HG03469 (cell line): ENCODE measurements around the gene CHCHD3.

Experiments
- ATAC-seq: cut with Tn5 transposase; IDR thresholded peaks from one replicate; pipeline ENCODE4 v1.9.1; 2021; ENCODE audit warnings: mild to moderate bottlenecking, moderate library complexity, moderate number of reproducible peaks; ENCODE audit not compliant: unreplicated experiment

Gene CHCHD3

GRCh38 chr7:132830941-132831340 lies 250.9 kb downstream of the CHCHD3 start:
- no peak for ATAC-seq

- ATAC-seq = no peak
These were observed 253.4 kb downstream of the CHCHD3 start for GRCh38 chr7:132828502-132828901.

GRCh38 chr7:132825932-132826835 lies 255.7 kb downstream of the CHCHD3 start:
- no peak for ATAC-seq

- ATAC-seq = no peak
These were observed 256.7 kb downstream of the CHCHD3 start for GRCh38 chr7:132825222-132825621.

- ATAC-seq = no peak
These were observed 262.2 kb downstream of the CHCHD3 start for GRCh38 chr7:132819648-132820047.

- ATAC-seq = no peak
These were observed 263.9 kb downstream of the CHCHD3 start for GRCh38 chr7:132817949-132818348.

GRCh38 chr7:132815696-132816311 lies 266.1 kb downstream of the CHCHD3 start:
- no peak for ATAC-seq

- ATAC-seq = no peak
These were observed 266.8 kb downstream of the CHCHD3 start for GRCh38 chr7:132815130-132815529.

- no peak for ATAC-seq
These were observed 271.3 kb downstream of the CHCHD3 start for GRCh38 chr7:132810561-132810960.

GRCh38 chr7:132806834-132807233 lies 275.1 kb downstream of the CHCHD3 start:
- no peak for ATAC-seq

GRCh38 chr7:132805766-132806165 lies 276.1 kb downstream of the CHCHD3 start:
- no peak for ATAC-seq

- no peak for ATAC-seq
These were observed 276.9 kb downstream of the CHCHD3 start for GRCh38 chr7:132804849-132805485.

- ATAC-seq = no peak
These were observed 281.4 kb downstream of the CHCHD3 start for GRCh38 chr7:132800522-132800921.

- ATAC-seq = no peak
These were observed 282.8 kb downstream of the CHCHD3 start for GRCh38 chr7:132799081-132799413.

- no peak for ATAC-seq
These were observed 284.7 kb downstream of the CHCHD3 start for GRCh38 chr7:132797152-132797551.

GRCh38 chr7:132793474-132793873 lies 288.4 kb downstream of the CHCHD3 start:
- no peak for ATAC-seq

- no peak for ATAC-seq
These were observed 290.9 kb downstream of the CHCHD3 start for GRCh38 chr7:132791036-132791435.

- ATAC-seq = no peak
These were observed 291.8 kb downstream of the CHCHD3 start for GRCh38 chr7:132790104-132790503.

- ATAC-seq = no peak
These were observed 292.6 kb downstream of the CHCHD3 start for GRCh38 chr7:132789281-132789680.

GRCh38 chr7:132785870-132786269 lies 296.0 kb downstream of the CHCHD3 start:
- ATAC-seq = no peak

- ATAC-seq = no peak
These were observed 297.5 kb downstream of the CHCHD3 start for GRCh38 chr7:132784406-132784805.

- no peak for ATAC-seq
These were observed 298.1 kb downstream of the CHCHD3 start for GRCh38 chr7:132783824-132784223.
